Measurements from ENCODE around the gene KIAA0232.

GRCh38 chr4:6753103-6753560 is 29.4 kb upstream of the KIAA0232 start:
- TF ChIP-seq POLR2A (IDR thresholded peaks at IDR 0.05; ENCODE audit: low read depth, low read length), result no peak
- TF ChIP-seq POLR2AphosphoS5 (IDR thresholded peaks at IDR 0.05; ENCODE audit: low read depth, low read length), result no peak

All from GM12891 (cell line).